ENCODE results near the gene UGGT1. TPM values are rescaled to one million over a fixed set of nuclear protein-coding genes. Genes with fewer than 3 reads are reported as not detected.
"Not testable (repeated sequence)": the region's sequence is repeated elsewhere in the genome, so short reads cannot be mapped to it uniquely, and the experiment has no call there.

UGGT1 gene
- polyA plus RNA-seq, 3 donors: 5.3 to 10.1 (median 9.8) TPM

GRCh38 chr2:128197059-128197458 is 106.1 kb downstream of the UGGT1 start:
- H3K27ac ChIP-seq (ENCODE audit: low read depth, low read length): no peak overlapping the region

GRCh38 chr2:128198656-128199055 is 107.7 kb downstream of the UGGT1 start:
- 53 to 74% (median 66%) methylated on average over 3 of the region's 3 CpGs for WGBS, 3 donors
- H3K27ac ChIP-seq (ENCODE audit: low read depth, low read length): no peak overlapping the region

More at GRCh38 chr2:128197059-128197458, 106.1 kb downstream of the UGGT1 start:
- WGBS, 3 donors: 90 to 94% (median 91%) methylated on average over 8 of the region's 8 CpGs

GRCh38 chr2:128199141-128199540 is 108.1 kb downstream of the UGGT1 start:
- 72 to 88% (median 84%) methylated on average over 7 of the region's 7 CpGs for WGBS, 3 donors

GRCh38 chr2:128202791-128203190 is 111.8 kb downstream of the UGGT1 start:
- no peak overlapping the region for H3K27ac ChIP-seq (ENCODE audit: low read depth, low read length)
- WGBS, 3 donors: 31 to 83% (median 62%) methylated on average over 1 of the region's 1 CpG

More at GRCh38 chr2:128199141-128199540, 108.1 kb downstream of the UGGT1 start:
- no peak overlapping the region for H3K27ac ChIP-seq (ENCODE audit: low read depth, low read length)

- H3K27ac ChIP-seq (ENCODE audit: low read depth, low read length): no peak overlapping the region
- WGBS, 3 donors: 66 to 95% (median 94%) methylated on average over 3 of the region's 3 CpGs
Measured at GRCh38 chr2:128206245-128206644, 115.2 kb downstream of the UGGT1 start.

GRCh38 chr2:128208023-128208422 is 117.0 kb downstream of the UGGT1 start:
- no peak overlapping the region for H3K27ac ChIP-seq (ENCODE audit: low read depth, low read length)
- WGBS, 3 donors: 95 to 98% (median 98%) methylated on average over 23 of the region's 23 CpGs

- WGBS, 3 donors: 90 to 95% (median 94%) methylated on average over 15 to 22 of the region's 22 CpGs
- not testable (repeated sequence) for H3K27ac ChIP-seq (ENCODE audit: low read depth, low read length)
Measured at GRCh38 chr2:128208631-128209324, 117.8 kb downstream of the UGGT1 start.

GRCh38 chr2:128214251-128214650 is 123.3 kb downstream of the UGGT1 start:
- 89 to 92% (median 90%) methylated on average over 14 of the region's 14 CpGs for WGBS, 3 donors
- no peak overlapping the region for H3K27ac ChIP-seq (ENCODE audit: low read depth, low read length)

- H3K27ac ChIP-seq (ENCODE audit: low read depth, low read length): no peak overlapping the region
- 65 to 89% (median 87%) methylated on average over 14 of the region's 14 CpGs for WGBS, 3 donors
Measured at GRCh38 chr2:128214866-128215460, 124.0 kb downstream of the UGGT1 start.

- H3K27ac ChIP-seq (ENCODE audit: low read depth, low read length): no peak overlapping the region
- WGBS, 3 donors: 76 to 88% (median 80%) methylated on average over 10 of the region's 10 CpGs
Measured at GRCh38 chr2:128215897-128216642, 125.1 kb downstream of the UGGT1 start.

- 36 to 65% (median 37%) methylated on average over 4 of the region's 4 CpGs for WGBS, 3 donors
- H3K27ac ChIP-seq (ENCODE audit: low read depth, low read length): no peak overlapping the region
Measured at GRCh38 chr2:128217671-128218070, 126.7 kb downstream of the UGGT1 start.

- H3K27ac ChIP-seq (ENCODE audit: low read depth, low read length): no peak overlapping the region
- WGBS, 3 donors: 55 to 80% (median 76%) methylated on average over 8 of the region's 8 CpGs
Measured at GRCh38 chr2:128219891-128220290, 128.9 kb downstream of the UGGT1 start.

GRCh38 chr2:128227862-128228261 is 136.9 kb downstream of the UGGT1 start:
- H3K27ac ChIP-seq (ENCODE audit: low read depth, low read length): no peak overlapping the region
- 96 to 98% (median 97%) methylated on average over 1 of the region's 1 CpG for WGBS, 3 donors

- no peak overlapping the region for H3K27ac ChIP-seq (ENCODE audit: low read depth, low read length)
Measured at GRCh38 chr2:128228894-128229293, 137.9 kb downstream of the UGGT1 start.

- 0% methylated on average over 70 to 84 of the region's 84 CpGs for WGBS, 3 donors
- no peak overlapping the region for H3K27ac ChIP-seq (ENCODE audit: low read depth, low read length)
Measured at GRCh38 chr2:128232965-128233789, 142.2 kb downstream of the UGGT1 start.

- no peak overlapping the region for H3K27ac ChIP-seq (ENCODE audit: low read depth, low read length)
- 34 to 50% (median 49%) methylated on average over 11 of the region's 11 CpGs for WGBS, 3 donors
Measured at GRCh38 chr2:128233790-128234395, 142.9 kb downstream of the UGGT1 start.

GRCh38 chr2:128234613-128235012 is 143.6 kb downstream of the UGGT1 start:
- WGBS, 3 donors: 86 to 92% (median 86%) methylated on average over 5 of the region's 5 CpGs

GRCh38 chr2:128235581-128235980 is 144.6 kb downstream of the UGGT1 start:
- WGBS, 3 donors: 91 to 94% (median 93%) methylated on average over 8 of the region's 8 CpGs
- H3K27ac ChIP-seq (ENCODE audit: low read depth, low read length): no peak overlapping the region

More at GRCh38 chr2:128234613-128235012, 143.6 kb downstream of the UGGT1 start:
- no peak overlapping the region for H3K27ac ChIP-seq (ENCODE audit: low read depth, low read length)
